GM21447 (cell line): ENCODE results near the gene SMIM35.

ENCODE experiments used
- ATAC-seq: cut with Tn5 transposase; IDR thresholded peaks from one replicate; pipeline ENCODE4 v1.9.1; 2021; ENCODE audit not compliant: unreplicated experiment

SMIM35 gene

DNA sequence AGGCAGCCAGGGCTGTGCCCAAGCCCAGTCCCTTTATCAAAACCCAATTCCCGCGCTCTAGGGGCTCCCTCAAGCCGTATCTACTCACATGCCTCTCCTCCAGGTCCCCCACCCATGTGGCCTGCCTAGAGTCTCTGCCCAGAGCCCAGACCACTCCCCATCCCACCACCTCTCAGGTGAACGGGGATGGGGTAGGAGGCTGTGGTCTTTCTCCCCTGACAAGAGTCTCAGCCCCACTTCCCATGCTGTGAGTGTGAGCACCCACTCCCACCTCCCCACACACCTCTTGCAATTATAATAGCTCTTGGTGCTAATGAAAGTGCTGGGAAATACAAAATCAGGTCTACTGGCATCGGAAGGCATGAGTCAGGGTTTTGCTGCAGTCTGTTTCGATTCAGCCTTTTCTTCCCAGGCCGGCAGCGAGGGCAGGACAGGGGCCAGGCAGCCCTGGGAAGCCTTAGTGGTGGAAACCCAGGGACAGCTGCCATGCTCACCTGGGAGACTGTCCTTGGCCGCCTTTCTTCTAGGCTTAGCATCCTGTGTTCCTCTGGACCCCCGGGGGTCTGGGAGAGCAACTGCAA lies 26.6 kb downstream of the SMIM35 start:
- ATAC-seq, result no peak

DNA sequence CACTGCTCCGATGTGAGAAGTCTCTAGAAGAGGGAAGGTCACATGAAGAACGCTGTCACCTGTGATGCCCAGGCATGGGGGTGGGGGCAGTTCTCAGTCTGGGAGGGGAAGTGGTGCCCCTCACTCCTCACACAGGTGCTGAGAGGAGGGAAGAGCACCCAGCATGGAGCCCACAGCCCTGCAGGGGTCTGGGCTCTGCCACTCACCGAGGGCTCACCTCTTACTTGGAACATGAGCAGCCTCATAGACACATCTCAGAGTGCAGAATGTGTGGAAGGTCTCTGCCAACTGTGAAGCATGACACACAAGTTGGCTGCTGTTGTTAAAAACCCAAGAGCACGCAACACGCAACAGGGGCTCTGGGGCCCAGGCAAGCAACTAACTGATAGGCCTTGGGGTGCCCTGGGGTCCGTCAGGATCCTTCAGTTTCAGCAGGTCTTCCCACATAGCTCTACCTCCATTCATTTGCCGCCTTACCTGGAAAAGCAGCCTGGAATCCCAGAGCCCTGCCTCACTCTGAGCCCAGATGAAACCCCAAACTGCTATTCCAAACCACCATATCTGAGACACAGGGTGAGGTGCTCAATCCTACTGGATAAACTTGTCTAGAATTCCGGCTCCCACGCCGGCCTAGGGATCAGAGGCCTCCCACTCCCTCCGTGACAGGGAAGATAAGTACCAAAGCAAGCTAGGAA lies 27.4 kb downstream of the SMIM35 start:
- ATAC-seq, result no peak

DNA sequence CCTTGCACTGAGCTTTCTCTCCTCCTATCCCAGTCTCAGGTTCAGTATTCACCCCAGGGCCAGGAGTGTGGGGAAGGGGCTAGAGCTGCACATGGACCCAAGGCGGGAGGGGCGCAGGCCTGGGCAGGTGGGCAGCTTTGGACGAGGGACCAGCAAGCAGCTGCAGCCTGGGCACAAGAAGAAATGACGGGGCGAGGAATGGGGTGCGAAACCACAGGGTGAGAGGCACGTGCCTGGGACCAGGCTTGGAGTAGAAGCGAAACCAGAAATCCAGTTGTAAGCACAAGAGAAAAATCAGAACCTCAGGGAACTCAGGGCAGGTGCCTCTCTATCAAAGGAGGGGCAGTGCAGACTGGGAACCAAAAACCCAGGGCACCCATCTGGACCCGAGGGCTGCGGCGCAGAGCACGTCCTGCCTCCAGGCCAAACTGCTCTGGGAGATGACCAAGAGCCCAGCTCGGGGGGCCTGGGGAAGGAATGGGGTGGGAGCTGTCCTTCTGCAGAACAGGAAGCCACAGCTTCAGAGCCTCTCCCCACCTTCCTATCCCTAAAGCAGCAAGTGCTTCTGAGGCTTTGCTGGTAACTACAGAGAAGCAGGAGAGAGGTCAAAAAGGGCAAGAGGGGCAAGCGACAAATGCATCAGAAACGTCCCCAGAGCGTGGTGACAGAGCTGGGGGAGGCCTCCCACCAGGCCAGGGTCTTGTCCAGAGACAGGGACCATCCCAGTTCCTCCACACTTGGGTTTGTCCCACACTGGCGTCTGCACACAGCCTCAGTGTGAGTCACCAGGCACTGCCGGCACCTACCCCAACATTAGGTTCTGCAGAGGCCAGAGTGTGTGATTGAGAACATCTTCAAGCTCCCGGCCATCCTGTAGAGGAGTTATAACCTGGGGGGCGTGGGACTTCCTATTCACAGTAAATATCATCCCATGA lies 28.2 kb downstream of the SMIM35 start:
- ATAC-seq, result no peak

DNA sequence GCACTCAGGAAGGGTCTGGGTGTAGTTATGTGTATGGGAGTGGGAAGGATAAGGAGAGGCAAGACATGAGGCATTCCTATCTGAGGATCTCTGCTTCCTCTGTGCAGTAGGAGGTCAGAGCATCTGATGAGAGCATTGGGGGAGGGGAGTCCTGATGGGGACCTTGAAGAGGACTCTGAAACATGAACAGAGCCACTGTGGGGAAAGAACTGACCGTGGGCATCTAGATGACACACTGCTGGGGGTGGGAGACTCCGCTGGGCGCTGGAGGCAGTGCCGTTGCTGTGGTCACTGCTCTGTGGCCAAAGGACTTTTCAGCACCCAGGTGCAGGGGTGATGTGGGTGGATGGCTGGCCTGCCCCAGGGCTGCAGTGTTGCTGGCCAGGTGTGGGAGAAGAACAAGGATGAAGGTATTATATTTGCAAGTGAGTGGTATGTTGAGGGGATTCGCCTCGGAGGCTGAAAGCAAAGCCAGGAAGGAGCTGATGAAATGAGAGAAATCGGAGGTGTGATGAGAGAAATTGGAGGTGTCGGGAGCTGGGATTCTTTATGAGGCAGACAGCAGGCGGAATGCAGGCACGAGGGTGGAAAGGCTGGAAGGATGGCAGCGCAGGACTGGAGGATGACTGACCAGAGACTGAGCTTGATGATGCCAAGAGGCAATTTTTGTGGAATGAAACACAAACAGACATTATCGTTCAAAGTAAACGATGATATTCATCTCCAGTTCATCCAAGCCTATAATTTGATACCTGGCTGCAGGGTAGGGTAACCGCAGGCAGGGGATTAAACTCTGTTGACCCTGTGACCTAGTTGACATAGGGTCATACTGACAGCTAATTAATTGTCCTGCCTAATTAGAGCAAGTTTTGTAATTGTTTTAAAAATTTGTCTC lies 29.3 kb downstream of the SMIM35 start:
- no peak for ATAC-seq

DNA sequence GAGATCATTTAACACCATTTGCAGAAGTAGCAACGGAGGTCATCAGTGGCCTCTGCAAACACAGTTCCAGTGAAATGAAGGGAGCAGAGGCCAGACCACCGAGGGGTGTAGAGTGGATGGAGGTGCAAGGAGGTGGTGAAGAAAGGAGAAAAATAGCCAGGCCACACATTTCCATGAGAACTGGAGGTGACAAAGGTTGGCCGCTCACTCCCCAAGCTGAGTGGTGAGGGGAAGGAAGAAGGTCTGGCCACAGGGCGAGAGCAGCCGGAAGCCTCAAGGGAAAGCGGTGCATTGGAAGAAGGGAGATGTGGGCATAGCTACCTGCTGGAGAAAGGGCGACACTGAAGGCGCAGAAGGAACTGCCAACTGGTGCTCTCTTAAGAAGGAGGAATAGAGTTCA lies 30.0 kb downstream of the SMIM35 start:
- ATAC-seq, result no peak

DNA sequence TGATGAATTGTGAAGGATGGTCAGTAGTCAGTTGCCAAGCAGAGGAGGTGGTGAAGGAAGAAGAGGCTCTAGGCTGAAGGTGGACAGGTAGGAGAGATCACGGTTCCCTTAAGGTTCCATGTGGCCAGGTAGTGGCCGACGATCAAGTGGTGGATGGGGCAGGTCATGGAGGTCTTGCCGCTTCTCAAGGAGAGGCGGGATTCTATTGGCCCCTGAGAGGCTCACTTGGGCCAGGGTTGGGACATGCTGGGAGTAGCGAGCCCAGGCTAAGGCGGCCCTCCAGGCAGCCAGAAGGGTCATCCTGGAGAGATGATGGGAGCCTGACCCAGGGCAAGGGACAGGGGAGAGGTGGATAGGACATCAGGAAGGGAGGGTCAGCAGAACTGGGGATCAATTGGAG lies 30.8 kb downstream of the SMIM35 start:
- ATAC-seq, result no peak

DNA sequence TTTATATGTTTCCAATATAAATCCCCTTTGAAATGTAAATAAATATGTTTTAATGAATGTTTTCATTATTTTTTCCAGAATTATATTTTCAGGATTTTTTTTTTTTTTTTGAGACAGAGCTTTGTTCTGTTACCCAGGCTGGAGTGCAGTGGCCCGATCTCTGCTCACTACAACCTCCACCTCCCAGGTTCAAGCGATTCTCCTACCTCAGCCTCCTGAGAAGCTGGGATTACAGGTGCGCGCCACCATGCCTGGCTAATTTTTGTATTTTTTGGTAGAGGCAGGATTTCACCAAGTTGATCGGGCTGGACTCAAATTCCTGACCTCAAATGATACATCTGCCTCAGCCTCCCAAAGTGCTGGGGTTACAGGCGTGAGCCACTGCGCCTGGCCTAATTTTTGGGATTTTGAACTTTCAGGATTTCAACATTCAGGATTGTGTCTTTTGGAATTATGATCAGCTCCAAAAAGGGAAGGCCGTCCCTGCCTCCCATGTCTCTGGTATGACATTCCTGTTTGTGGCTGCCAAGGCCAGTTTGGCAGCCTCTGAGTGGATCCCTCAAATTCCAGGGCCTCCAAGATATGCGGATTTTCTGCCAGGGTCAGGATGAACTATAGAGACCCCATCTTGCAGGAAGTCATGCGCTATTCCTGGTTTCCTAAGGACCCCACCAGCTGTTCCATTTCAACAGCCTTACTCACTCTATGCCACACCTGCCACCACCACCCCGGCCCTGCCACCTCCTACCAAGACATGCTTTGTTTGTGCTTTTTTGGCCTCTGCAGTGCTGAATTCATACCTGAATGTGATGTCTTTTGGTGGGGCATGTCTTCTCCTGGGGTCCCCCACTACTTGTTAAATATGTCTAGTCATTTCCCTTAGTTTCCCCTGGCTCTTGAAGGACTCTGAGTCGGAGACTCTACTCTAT lies 31.8 kb downstream of the SMIM35 start:
- no peak for ATAC-seq

DNA sequence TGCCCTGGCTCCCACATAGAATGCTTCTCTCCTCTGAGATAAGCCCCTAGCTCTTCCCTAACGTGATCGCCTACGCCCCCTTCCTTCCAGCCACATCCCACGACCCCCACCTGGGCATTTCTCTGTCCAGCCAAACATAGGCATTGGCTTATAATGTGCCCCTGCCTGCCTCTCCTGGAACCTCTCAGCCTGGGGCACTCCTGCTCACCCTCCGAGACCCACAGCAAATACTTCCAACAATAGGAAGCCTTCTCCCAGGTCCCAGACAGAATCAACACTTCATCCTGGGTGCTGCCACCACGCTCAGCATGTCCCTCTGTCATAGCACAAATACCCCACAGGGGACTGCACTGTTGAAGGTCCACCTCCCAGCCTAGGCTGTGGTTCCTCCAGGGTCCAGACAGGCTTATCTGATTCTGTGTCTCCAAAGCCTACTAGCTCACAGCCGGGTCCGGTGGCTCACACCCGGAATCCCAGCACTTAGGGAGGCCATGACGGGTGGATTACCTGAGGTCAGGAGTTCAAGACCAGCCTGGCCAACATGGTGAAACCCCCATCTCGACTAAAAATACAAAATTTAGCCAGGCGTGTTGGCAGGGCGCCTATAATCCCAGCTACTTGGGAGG lies 34.1 kb downstream of the SMIM35 start:
- no peak for ATAC-seq

DNA sequence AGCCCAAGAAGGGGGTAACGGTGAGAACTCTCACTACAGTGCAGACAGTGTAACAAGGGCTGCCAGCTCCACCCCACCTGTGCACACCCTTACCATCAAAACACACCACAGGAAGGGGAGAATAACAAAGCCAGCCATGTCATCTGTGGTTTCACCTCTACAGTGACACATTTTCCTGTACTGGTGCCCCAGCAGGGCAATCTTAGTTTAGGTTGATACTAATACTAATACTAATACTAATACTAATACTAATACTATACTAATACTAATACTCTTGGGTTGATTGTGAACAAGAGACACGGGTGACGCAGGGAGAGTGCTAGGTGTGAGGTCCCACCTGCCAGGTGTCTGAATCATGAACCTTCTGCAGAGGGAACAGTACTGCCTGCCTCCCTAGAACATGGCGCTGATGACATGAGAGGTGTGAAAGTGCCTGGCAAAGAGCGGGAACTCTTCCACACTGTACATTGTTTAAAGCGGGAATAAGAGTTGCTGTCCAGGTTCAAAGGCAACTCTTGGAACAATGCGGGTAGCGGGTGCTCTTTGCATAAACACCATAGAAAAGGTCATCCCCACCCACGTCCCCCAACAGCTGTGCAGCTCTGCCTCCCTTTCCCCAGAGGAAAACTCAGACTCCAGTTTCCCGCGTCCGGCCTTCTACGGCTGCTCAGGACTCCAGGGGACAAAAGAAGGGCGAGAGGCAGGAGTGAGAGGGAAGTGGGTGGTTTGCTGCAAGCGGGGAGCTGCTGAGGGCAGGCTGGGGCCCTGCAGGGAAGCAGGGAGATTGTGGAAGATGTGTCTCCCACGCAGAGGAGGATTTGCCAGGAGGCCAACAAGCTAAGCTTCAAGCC lies 34.9 kb downstream of the SMIM35 start:
- no peak for ATAC-seq

DNA sequence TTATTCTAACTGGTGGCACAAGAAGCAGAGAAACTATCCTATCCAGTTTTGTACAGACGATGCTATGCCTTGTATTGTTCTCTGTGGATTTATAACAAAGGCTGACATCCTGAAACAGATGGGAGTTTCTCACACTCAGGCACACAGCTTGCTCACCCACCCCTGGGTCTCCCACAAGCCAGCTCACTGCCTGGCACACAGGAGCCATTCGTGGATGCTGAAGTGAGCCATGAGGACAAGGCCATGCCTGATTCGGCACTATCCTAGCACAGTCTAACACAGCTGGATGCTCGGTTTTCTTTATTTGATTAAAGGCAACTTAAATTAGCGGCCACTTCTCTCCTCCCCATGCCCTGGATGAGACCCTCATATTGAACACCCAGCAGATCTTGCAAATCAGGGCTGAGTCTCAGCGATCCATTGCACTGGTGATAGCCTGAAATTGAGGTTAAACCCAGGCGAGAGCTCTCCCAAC lies 35.6 kb downstream of the SMIM35 start:
- ATAC-seq, result no peak

DNA sequence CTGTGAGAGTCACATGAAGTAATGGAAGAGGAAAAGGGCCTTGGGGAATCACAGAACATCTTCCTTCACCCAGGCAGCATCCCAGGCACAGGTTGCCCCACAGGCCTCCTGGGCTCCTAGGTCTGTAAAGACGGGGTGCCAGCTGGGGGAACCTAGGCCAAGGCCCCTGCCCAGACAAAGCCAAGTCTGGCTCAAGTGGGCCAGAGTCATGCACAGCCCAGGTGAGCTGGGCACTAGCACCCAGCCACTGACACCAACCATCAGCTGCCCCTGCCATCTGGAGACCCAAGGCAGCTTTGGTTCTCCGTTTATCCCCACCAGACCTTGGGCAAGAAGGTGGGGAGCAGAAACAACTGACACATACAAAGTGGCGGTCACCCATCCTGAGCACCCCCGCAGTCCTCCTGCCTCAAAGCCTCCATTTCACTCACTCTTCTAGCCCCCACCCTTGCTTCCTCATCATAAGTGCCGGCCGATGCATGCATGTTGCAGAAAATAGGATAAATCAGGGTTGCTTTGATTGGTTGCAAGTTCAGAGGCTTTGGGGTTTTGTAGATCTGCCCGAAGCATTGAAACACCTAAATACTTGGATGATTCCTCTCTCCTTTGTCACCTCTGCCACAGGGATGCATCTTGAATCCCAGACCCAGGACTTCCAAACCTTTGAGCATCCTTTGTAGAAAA lies 36.4 kb downstream of the SMIM35 start:
- no peak for ATAC-seq

DNA sequence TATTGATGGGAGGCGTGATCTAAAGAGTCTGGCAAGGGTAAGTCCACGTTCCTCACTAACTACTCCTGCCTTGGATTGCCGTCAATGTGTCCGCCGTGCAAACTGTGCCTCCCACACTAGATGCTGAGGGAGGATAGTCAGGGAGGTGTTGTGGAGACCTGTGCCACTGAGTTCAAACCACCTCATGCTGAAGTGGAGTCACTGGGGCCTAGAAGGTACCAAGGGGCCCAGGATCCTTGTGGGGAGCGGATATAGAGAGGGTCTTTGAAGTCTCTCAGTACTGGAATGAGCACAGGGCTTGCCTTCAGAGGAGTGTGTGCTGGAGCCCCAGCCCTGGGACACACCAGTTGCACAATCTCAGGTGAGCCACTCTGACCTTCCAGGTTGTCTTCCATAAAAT lies 37.0 kb downstream of the SMIM35 start:
- ATAC-seq, result no peak

DNA sequence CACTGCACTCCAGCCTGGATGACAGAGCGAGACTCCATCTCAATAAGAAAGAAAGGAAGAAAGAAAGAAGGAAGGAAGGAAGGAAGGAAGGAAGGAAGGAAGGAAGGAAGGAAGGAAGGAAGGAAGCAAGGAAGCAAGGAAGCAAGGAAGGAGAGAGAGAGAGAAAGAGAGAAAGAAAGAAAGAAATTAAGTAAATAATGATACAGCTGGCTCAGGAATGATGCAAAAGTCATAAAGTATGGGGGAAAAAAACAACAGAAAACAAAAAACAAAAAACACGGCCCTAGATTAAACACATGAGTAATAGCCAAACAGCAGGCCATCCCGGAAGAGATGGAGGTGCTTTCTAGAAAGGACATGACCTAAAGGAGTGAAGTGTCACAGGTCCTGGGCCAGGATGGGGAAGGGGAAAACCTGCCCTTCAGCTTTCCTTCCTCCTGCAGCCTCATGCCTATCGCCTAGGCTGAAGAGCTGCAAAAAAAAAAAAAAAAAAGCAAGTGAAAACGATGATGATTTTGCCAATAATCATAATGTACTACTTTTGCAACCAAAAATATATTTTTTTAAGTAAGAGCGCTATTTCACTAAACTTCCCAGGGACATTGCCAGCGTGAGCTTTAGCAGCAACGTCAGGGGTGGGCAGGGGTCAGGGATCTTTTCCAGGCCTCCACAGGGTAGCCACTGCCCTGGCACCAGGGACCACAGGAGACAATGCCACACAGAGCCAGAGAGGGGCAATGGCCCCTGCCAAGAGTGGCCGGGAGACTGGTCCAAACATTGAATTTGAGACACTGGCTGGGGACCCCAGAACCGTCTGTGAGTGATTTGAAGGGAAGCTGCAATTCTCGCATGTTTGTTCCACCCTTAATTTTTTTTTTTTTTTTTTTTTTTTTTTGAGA lies 38.0 kb downstream of the SMIM35 start:
- no peak for ATAC-seq

DNA sequence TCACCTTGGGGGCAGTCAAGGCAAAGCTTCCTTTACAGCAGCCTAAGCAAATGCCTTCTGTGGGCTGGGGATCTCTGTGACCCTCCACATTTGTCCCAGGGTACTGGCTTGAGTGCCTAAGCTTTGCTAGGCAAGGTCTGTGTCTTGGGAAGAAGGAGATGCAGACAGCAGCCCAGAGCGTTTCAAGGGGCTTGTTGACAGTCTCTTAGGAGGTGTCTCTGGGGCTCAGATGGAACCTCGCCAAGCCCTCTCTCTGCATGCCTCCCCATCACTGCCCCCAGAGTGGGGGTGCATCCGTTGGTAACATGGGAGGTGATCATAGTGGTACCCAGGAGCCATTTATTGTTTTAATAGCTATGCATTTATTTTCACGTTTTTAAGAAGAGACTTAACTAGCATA lies 39.0 kb downstream of the SMIM35 start:
- no peak for ATAC-seq

DNA sequence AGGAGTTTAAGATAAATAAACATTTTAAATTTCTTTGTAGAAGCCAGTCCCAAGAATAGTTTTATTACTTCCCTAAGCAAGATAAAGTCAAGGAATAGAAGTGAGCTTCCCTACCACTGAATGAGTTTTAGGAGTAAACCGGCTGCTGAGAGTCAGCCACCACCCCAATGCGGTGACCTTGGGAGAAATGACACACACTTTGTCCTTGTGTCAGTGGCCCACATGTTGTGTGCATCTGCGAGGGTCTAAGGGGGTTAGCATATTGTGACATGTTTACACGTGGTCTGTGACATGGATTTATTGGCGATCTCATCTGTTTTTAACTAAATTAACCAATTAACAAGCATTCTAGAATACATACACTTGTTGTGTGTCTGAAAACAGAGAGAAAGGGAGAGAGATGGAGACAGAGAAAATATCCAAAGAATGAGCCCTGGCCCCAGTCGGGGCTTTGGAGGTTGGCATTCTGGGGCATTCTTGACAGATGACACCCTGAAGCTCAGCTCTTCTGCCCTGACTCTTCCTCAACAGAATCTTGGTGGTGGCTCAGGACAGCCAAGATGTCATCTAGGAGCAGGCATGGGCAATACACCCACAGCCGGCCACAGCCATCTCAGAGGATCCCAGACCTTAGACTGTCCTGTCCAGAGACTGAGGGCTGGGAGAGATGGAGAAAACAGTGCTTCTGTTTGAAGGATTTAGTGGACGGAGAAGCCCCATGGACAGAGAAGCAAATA lies 39.6 kb downstream of the SMIM35 start:
- ATAC-seq, result no peak
